GM12878 (cell line): Measurements from ENCODE around the gene TBCA. TPM values are rescaled to one million over a fixed set of nuclear protein-coding genes. Genes with fewer than 3 reads are reported as not detected.
A peak's percentile ranks its signal among the peaks of the same experiment; 100 is the strongest.

ENCODE experiments used
- CHD2 ChIP-seq: IDR thresholded peaks from 2 replicates; pipeline ENCODE4 v1.6.1; 2011; ENCODE audit warnings: low read depth, low read length, improper control_type of control experiment, borderline replicate concordance
- FOXK2 ChIP-seq: fragments of 450-650 bp; IDR thresholded peaks from 2 replicates; pipeline ENCODE4 v1.6.1; 2017; ENCODE audit warnings: mild to moderate bottlenecking, moderate library complexity
- HCFC1 ChIP-seq: fragments of 150-350 bp; IDR thresholded peaks from 2 replicates; pipeline ENCODE4 v1.6.1; 2014; ENCODE audit warnings: low read length
- HDAC6 ChIP-seq: fragments of 200-600 bp; sonication (generic); IDR thresholded peaks from one replicate; pipeline ENCODE4 v1.8.0; 2017; ENCODE audit warnings: antibody characterized with exemption; ENCODE audit not compliant: unreplicated experiment
- MEF2A ChIP-seq: IDR thresholded peaks from 2 replicates; pipeline ENCODE4 v1.6.1; 2011; ENCODE audit warnings: low read depth, mild to moderate bottlenecking, low read length, moderate library complexity; ENCODE audit not compliant: insufficient read depth
- MTA3 ChIP-seq: IDR thresholded peaks from 2 replicates; pipeline ENCODE4 v1.6.1; 2012; ENCODE audit warnings: low read length, inconsistent platforms, borderline replicate concordance
- NFIC ChIP-seq: IDR thresholded peaks from 2 replicates; pipeline ENCODE4 v1.6.1; 2012; ENCODE audit warnings: low read depth, mild to moderate bottlenecking, inconsistent platforms, low read length, moderate library complexity
- NFXL1 ChIP-seq: fragments of 450-650 bp; IDR thresholded peaks from 2 replicates; pipeline ENCODE4 v1.6.1; 2017; ENCODE audit warnings: antibody characterized with exemption, mild to moderate bottlenecking, borderline replicate concordance
- NR2C2 ChIP-seq: IDR thresholded peaks from 2 replicates; pipeline ENCODE4 v1.6.1; 2011; ENCODE audit warnings: borderline replicate concordance, low read depth; ENCODE audit not compliant: control insufficient read depth, insufficient read length
- PAX5 ChIP-seq: IDR thresholded peaks from 2 replicates; pipeline ENCODE4 v1.6.1; 2011; ENCODE audit warnings: low read depth, low read length, borderline replicate concordance
- RELA ChIP-seq: fragments of 450-650 bp; IDR thresholded peaks from 2 replicates; pipeline ENCODE4 v1.8.0; 2014; ENCODE audit warnings: borderline replicate concordance; ENCODE audit not compliant: partially characterized antibody
- RFX5 ChIP-seq: IDR thresholded peaks from 2 replicates; pipeline ENCODE4 v1.6.1; 2011; ENCODE audit warnings: low read depth, low read length, improper control_type of control experiment
- SREBF2 ChIP-seq: IDR thresholded peaks from 2 replicates; pipeline ENCODE4 v1.6.1; 2012; ENCODE audit warnings: mild to moderate bottlenecking, low read length
- ZNF622 ChIP-seq: fragments of 450-650 bp; IDR thresholded peaks from 2 replicates; pipeline ENCODE4 v1.6.1; 2017; ENCODE audit warnings: mild to moderate bottlenecking, inconsistent platforms
- polyA plus RNA-seq, 11 experiments: library from polyadenylated mRNA; depleted of rRNA in 4 of 11; unstranded in 6 of 11; stranded (reverse) in 5 of 11; fragments of >200 nt; fragmentation: Nextera tagmentation in 4 of 11; fragmentation: Illumina TruSeq in 1 of 11; extraction: Ambion mirVana in 4 of 11; extraction: Trizol in 1 of 11; gene quantifications; 1 replicate in 1 of 11; 2 replicates in 10 of 11; pipeline versions ENCODE4 v1.2.1 to v1.2.3, GENCODE V29; 2011 to 2016; ENCODE audit warnings: inconsistent platforms in 2 of 11, missing spikeins in 2 of 11, low read depth in 1 of 11
- total RNA-seq, 4 experiments: library from RNA; depleted of rRNA in 3 of 4; stranded (reverse); fragments of >200 nt in 3 of 4; fragmentation: Illumina TruSeq in 1 of 4; extraction: Trizol in 1 of 4; gene quantifications; 2 replicates each; pipeline versions ENCODE4 v1.2.1 to v1.2.3, GENCODE V29; 2013 to 2021
- TF ChIP-seq, protein P1 (sequence below): fragments of 450-650 bp; IDR thresholded peaks from 2 replicates; pipeline ENCODE4 v1.6.1; 2014; ENCODE audit warnings: mild to moderate bottlenecking
- TF ChIP-seq, protein P2 (sequence below): fragments of 450-650 bp; IDR thresholded peaks from 2 replicates; pipeline ENCODE4 v1.6.1; 2017; ENCODE audit warnings: antibody characterized with exemption, mild to moderate bottlenecking, moderate library complexity
- TF ChIP-seq, protein P3 (sequence below): fragments of 450-650 bp; IDR thresholded peaks from 2 replicates; pipeline ENCODE4 v1.6.1; 2017; ENCODE audit warnings: mild to moderate bottlenecking, moderate library complexity
- TF ChIP-seq, protein P4 (sequence below), 3 experiments: IDR thresholded peaks in 2 of 3; conservative IDR thresholded peaks in 1 of 3; 2 replicates each; pipeline ENCODE4 v1.5.1; 2011; ENCODE audit warnings: low read depth in 3 of 3, low read length in 3 of 3, mild to moderate bottlenecking in 3 of 3, control low read depth in 2 of 3, moderate library complexity in 2 of 3, inconsistent platforms in 1 of 3, mixed read lengths in 1 of 3; ENCODE audit not compliant: control insufficient read depth in 2 of 3, insufficient read depth in 1 of 3; ENCODE audit errors: extremely low read depth in 1 of 3
- TF ChIP-seq, protein P5 (sequence below): IDR thresholded peaks from 2 replicates; pipeline ENCODE4 v1.6.1; 2012; ENCODE audit warnings: low read depth, low read length, improper control_type of control experiment

The TBCA gene
- total and polyA plus RNA-seq, 10 of the 15 experiments (the other 5 are each of a cell fraction or from before 2014, with no cell fraction given) = 86.3 to 647 (median 294) TPM

DNA sequence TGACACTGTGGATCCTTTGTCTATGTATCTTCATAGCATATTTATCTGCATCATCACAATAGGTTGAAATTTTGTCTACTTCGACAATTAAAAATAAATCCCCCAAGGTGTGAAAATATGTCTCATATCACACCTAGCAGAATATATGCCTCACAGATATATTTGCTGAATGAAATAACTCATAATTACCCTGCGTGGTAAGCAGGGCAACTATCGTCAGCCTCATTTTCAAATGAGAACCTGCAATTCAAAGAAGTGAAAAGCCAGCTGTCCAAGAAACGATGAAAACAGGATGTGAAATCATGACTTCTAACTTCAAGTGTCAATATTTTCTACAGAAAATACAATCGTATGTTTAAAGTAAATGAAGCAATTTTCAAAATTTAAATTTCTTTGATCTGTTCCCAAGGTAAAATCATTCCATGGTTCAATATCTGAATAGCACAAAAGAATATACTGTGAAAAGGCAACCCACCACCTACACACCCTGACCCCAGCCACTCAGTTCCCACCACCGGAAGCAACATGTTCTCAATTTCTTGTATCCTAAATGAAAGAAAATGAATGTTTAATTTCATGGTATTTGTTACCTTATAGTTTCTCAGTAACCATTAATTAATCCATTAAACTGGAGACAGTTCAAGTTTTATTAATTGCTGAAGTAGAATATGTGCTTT lies 57.1 kb downstream of the TBCA start (continued):
- TF ChIP-seq CHD2 (no peak), SREBF2 (no peak), MTA3 (no peak), RELA (no peak), RFX5 (no peak), NFXL1 (no peak), NR2C2 (no peak), ZNF622 (no peak), MEF2A (0 out of 2 replicates have a peak, but pooled peaks have one; percentile 48), FOXK2 (no peak), NFIC (peak; percentile 76), HDAC6 (no peak), HCFC1 (no peak), PAX5 (0 out of 2 replicates have a peak, but pooled peaks have one; percentile 13)
- TF ChIP-seq, protein P1, sequence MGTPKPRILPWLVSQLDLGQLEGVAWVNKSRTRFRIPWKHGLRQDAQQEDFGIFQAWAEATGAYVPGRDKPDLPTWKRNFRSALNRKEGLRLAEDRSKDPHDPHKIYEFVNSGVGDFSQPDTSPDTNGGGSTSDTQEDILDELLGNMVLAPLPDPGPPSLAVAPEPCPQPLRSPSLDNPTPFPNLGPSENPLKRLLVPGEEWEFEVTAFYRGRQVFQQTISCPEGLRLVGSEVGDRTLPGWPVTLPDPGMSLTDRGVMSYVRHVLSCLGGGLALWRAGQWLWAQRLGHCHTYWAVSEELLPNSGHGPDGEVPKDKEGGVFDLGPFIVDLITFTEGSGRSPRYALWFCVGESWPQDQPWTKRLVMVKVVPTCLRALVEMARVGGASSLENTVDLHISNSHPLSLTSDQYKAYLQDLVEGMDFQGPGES = no peak
- TF ChIP-seq, protein P2, sequence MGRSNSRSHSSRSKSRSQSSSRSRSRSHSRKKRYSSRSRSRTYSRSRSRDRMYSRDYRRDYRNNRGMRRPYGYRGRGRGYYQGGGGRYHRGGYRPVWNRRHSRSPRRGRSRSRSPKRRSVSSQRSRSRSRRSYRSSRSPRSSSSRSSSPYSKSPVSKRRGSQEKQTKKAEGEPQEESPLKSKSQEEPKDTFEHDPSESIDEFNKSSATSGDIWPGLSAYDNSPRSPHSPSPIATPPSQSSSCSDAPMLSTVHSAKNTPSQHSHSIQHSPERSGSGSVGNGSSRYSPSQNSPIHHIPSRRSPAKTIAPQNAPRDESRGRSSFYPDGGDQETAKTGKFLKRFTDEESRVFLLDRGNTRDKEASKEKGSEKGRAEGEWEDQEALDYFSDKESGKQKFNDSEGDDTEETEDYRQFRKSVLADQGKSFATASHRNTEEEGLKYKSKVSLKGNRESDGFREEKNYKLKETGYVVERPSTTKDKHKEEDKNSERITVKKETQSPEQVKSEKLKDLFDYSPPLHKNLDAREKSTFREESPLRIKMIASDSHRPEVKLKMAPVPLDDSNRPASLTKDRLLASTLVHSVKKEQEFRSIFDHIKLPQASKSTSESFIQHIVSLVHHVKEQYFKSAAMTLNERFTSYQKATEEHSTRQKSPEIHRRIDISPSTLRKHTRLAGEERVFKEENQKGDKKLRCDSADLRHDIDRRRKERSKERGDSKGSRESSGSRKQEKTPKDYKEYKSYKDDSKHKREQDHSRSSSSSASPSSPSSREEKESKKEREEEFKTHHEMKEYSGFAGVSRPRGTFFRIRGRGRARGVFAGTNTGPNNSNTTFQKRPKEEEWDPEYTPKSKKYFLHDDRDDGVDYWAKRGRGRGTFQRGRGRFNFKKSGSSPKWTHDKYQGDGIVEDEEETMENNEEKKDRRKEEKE = no peak
- TF ChIP-seq, protein P3, sequence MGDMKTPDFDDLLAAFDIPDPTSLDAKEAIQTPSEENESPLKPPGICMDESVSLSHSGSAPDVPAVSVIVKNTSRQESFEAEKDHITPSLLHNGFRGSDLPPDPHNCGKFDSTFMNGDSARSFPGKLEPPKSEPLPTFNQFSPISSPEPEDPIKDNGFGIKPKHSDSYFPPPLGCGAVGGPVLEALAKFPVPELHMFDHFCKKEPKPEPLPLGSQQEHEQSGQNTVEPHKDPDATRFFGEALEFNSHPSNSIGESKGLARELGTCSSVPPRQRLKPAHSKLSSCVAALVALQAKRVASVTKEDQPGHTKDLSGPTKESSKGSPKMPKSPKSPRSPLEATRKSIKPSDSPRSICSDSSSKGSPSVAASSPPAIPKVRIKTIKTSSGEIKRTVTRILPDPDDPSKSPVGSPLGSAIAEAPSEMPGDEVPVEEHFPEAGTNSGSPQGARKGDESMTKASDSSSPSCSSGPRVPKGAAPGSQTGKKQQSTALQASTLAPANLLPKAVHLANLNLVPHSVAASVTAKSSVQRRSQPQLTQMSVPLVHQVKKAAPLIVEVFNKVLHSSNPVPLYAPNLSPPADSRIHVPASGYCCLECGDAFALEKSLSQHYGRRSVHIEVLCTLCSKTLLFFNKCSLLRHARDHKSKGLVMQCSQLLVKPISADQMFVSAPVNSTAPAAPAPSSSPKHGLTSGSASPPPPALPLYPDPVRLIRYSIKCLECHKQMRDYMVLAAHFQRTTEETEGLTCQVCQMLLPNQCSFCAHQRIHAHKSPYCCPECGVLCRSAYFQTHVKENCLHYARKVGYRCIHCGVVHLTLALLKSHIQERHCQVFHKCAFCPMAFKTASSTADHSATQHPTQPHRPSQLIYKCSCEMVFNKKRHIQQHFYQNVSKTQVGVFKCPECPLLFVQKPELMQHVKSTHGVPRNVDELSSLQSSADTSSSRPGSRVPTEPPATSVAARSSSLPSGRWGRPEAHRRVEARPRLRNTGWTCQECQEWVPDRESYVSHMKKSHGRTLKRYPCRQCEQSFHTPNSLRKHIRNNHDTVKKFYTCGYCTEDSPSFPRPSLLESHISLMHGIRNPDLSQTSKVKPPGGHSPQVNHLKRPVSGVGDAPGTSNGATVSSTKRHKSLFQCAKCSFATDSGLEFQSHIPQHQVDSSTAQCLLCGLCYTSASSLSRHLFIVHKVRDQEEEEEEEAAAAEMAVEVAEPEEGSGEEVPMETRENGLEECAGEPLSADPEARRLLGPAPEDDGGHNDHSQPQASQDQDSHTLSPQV = peak; percentile 36; the same call in 1 of the 2 replicates
- TF ChIP-seq, protein P4, sequence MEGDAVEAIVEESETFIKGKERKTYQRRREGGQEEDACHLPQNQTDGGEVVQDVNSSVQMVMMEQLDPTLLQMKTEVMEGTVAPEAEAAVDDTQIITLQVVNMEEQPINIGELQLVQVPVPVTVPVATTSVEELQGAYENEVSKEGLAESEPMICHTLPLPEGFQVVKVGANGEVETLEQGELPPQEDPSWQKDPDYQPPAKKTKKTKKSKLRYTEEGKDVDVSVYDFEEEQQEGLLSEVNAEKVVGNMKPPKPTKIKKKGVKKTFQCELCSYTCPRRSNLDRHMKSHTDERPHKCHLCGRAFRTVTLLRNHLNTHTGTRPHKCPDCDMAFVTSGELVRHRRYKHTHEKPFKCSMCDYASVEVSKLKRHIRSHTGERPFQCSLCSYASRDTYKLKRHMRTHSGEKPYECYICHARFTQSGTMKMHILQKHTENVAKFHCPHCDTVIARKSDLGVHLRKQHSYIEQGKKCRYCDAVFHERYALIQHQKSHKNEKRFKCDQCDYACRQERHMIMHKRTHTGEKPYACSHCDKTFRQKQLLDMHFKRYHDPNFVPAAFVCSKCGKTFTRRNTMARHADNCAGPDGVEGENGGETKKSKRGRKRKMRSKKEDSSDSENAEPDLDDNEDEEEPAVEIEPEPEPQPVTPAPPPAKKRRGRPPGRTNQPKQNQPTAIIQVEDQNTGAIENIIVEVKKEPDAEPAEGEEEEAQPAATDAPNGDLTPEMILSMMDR (IDR thresholded peaks at IDR 0.05 in 2 of 3, conservative IDR thresholded peaks at IDR 0.05 in 1 of 3; ENCODE audit: control insufficient read depth in 2 of 3, extremely low read depth in 1 of 3, insufficient read depth in 1 of 3, low read depth in 3 of 3, low read length in 3 of 3) = no peak
- TF ChIP-seq, protein P5, sequence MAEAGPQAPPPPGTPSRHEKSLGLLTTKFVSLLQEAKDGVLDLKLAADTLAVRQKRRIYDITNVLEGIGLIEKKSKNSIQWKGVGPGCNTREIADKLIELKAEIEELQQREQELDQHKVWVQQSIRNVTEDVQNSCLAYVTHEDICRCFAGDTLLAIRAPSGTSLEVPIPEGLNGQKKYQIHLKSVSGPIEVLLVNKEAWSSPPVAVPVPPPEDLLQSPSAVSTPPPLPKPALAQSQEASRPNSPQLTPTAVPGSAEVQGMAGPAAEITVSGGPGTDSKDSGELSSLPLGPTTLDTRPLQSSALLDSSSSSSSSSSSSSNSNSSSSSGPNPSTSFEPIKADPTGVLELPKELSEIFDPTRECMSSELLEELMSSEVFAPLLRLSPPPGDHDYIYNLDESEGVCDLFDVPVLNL = no peak
